ENCODE results near the gene TTC13.
"Not testable (repeated sequence)": the region's sequence is repeated elsewhere in the genome, so short reads cannot be mapped to it uniquely, and the experiment has no call there.

The TTC13 gene

DNA sequence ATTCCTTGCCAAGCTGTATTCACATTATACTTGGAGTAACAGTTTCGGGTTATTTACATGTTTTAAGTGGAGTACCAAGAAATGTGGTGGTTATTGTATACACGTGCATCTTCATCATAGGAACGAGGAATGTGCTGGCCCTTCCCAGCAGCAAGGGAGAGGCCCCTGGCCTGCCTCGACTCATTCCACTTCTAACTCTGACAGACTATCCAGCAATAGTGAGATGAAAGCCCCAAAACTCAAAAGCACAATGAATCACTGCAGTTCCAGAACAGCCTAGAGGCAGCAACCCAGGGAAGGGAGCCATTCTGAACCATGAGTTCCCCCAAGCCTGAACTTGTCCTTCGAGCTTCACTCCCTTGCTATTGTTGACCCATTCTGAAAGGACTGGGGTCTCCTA lies 38.3 kb upstream of the TTC13 start:
- 92% methylated on average over 5 of the region's 5 CpGs for WGBS
- Histone ChIP-seq H3K9me3 (ENCODE audit: insufficient read depth, low read depth, low read length) (no peaks in the 10 kb centered on the region), H3K27ac (ENCODE audit: low read depth, low read length) (no peak overlapping the region)

GRCh38 chr1:231016234-231016633 lies 37.6 kb upstream of the TTC13 start:
- H3K27ac ChIP-seq (ENCODE audit: low read depth, low read length): no peak overlapping the region
- no peaks in the 10 kb centered on the region for H3K9me3 ChIP-seq (ENCODE audit: insufficient read depth, low read depth, low read length)
- H3K36me3 ChIP-seq (ENCODE audit: insufficient read depth, low read length): no peaks in the 10 kb centered on the region
- no peak overlapping the region for H3K9ac ChIP-seq (ENCODE audit: low read depth, low read length)
- peaks cover 9% of the 10 kb centered on the region for H3K4me1 ChIP-seq (ENCODE audit: insufficient read depth, low read length)
- 93% methylated on average over 6 of the region's 6 CpGs for WGBS
- H3K4me3 ChIP-seq (ENCODE audit: low read length): no peak overlapping the region
- peaks cover 34% of the 10 kb centered on the region for H3K27me3 ChIP-seq (ENCODE audit: insufficient read depth, low read length)

More for the DNA sequence above, 38.3 kb upstream of the TTC13 start:
- Histone ChIP-seq H3K4me1 (ENCODE audit: insufficient read depth, low read length) (peaks cover 13% of the 10 kb centered on the region), H3K9ac (ENCODE audit: low read depth, low read length) (no peak overlapping the region), H3K4me3 (ENCODE audit: low read length) (no peak overlapping the region), H3K36me3 (ENCODE audit: insufficient read depth, low read length) (no peaks in the 10 kb centered on the region), H3K27me3 (ENCODE audit: insufficient read depth, low read length) (peaks cover 31% of the 10 kb centered on the region)

GRCh38 chr1:231013391-231014015 lies 34.8 kb upstream of the TTC13 start:
- Histone ChIP-seq H3K4me1 (ENCODE audit: insufficient read depth, low read length) (no peaks in the 10 kb centered on the region), H3K36me3 (ENCODE audit: insufficient read depth, low read length) (no peaks in the 10 kb centered on the region), H3K9ac (ENCODE audit: low read depth, low read length) (no peak overlapping the region), H3K4me3 (ENCODE audit: low read length) (no peak overlapping the region), H3K27me3 (ENCODE audit: insufficient read depth, low read length) (peaks cover 23% of the 10 kb centered on the region; the same call in 1 of the 2 replicates), H3K9me3 (ENCODE audit: insufficient read depth, low read depth, low read length) (no peaks in the 10 kb centered on the region), H3K27ac (ENCODE audit: low read depth, low read length) (no peak overlapping the region)
- WGBS: 93% methylated on average over 3 of the region's 3 CpGs

DNA sequence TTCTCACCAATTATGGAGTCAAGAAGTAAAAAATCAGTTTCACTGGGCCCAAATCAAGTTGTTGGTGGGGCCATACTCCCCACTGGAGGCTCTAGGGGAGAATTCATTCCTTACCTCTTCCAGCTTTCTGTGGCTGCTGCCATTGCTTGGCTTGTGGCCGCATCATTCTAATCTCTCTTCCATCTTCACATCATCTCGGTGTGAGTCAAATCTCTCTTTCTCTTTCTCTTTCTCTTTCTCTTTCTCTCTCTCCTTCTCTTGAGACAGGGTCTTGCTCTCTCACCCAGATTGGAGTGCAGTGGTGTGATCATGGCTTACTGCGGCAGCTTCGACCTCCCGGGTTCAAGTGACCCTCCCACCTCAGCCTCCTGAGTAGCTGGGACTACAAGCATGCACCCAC lies 33.3 kb upstream of the TTC13 start:
- Histone ChIP-seq H3K27me3 (ENCODE audit: insufficient read depth, low read length) (peaks cover 21% of the 10 kb centered on the region; the same call in 1 of the 2 replicates), H3K27ac (ENCODE audit: low read depth, low read length) (no peak overlapping the region), H3K4me3 (ENCODE audit: low read length) (no peak overlapping the region), H3K4me1 (ENCODE audit: insufficient read depth, low read length) (no peaks in the 10 kb centered on the region), H3K36me3 (ENCODE audit: insufficient read depth, low read length) (no peaks in the 10 kb centered on the region), H3K9me3 (ENCODE audit: insufficient read depth, low read depth, low read length) (peaks cover 5% of the 10 kb centered on the region; the same call in 1 of the 2 replicates), H3K9ac (ENCODE audit: low read depth, low read length) (no peak overlapping the region)
- WGBS: 75% methylated on average over 5 of the region's 5 CpGs

GRCh38 chr1:231011360-231011759 lies 32.7 kb upstream of the TTC13 start:
- Histone ChIP-seq H3K36me3 (ENCODE audit: insufficient read depth, low read length) (no peaks in the 10 kb centered on the region), H3K4me1 (ENCODE audit: insufficient read depth, low read length) (no peaks in the 10 kb centered on the region), H3K9ac (ENCODE audit: low read depth, low read length) (no peak overlapping the region), H3K27ac (ENCODE audit: low read depth, low read length) (no peak overlapping the region), H3K9me3 (ENCODE audit: insufficient read depth, low read depth, low read length) (peaks cover 7% of the 10 kb centered on the region; the same call in 1 of the 2 replicates), H3K4me3 (ENCODE audit: low read length) (no peak overlapping the region), H3K27me3 (ENCODE audit: insufficient read depth, low read length) (peaks cover 21% of the 10 kb centered on the region; the same call in 1 of the 2 replicates)
- WGBS: 94% methylated on average over 2 of the region's 2 CpGs

GRCh38 chr1:231007535-231007934 lies 28.9 kb upstream of the TTC13 start:
- not testable (repeated sequence) for H3K9me3 ChIP-seq (ENCODE audit: insufficient read depth, low read depth, low read length); H3K36me3 ChIP-seq (ENCODE audit: insufficient read depth, low read length); H3K27me3 ChIP-seq (ENCODE audit: insufficient read depth, low read length); H3K27ac ChIP-seq (ENCODE audit: low read depth, low read length); H3K4me1 ChIP-seq (ENCODE audit: insufficient read depth, low read length); H3K4me3 ChIP-seq (ENCODE audit: low read length); H3K9ac ChIP-seq (ENCODE audit: low read depth, low read length)
- 79% methylated on average over 1 of the region's 1 CpG for WGBS

DNA sequence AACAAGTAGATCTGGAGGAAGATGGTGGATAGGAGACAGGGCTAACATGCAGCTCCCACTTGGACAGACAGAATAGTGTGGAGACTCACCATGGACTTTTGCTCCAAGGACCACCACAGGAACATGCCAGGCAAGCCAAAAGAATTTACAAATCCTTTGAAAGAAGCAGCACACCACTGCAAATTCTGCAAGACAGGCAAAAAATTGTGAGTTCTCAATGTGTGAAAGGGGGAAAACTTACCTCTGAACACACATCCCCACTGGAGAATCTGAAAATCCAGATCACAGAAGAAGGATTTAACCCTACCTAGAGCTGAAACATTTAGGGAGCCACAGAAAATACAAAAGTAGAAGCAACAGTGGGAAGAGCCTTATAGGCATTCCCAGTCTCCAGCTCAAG lies 23.2 kb upstream of the TTC13 start:
- Histone ChIP-seq H3K9ac (ENCODE audit: low read depth, low read length) (no peak overlapping the region), H3K36me3 (ENCODE audit: insufficient read depth, low read length) (peaks cover 43% of the 10 kb centered on the region)

DNA sequence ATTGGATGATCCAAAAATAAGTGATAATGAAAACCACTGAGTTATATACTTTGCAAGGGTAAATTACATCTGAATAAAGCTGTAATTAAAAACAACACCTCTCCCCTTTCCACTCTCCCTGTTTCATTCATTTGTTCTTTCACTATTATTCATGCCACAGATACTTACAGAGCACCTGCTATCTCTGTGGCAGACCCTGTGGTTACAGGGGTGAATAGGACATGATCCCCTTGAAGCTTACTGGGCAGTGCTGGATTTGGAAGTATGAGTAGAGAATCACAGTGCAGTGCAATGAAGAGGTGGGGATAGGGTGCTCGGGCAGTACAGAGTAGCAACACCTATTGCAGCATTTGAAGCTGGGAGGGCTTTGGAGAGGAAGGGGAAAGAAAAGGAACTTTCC lies 22.0 kb upstream of the TTC13 start:
- peaks cover 51% of the 10 kb centered on the region for H3K36me3 ChIP-seq (ENCODE audit: insufficient read depth, low read length)
- no peaks in the 10 kb centered on the region for H3K27me3 ChIP-seq (ENCODE audit: insufficient read depth, low read length)
- H3K4me3 ChIP-seq (ENCODE audit: low read length): no peak overlapping the region
- no peaks in the 10 kb centered on the region; the same call in 1 of the 2 replicates for H3K9me3 ChIP-seq (ENCODE audit: insufficient read depth, low read depth, low read length)
- H3K27ac ChIP-seq (ENCODE audit: low read depth, low read length): no peak overlapping the region
- no peaks in the 10 kb centered on the region for H3K4me1 ChIP-seq (ENCODE audit: insufficient read depth, low read length)
- H3K9ac ChIP-seq (ENCODE audit: low read depth, low read length): no peak overlapping the region
- WGBS: 96% methylated on average over 1 of the region's 1 CpG

More for the DNA sequence above, 23.2 kb upstream of the TTC13 start:
- Histone ChIP-seq H3K9me3 (ENCODE audit: insufficient read depth, low read depth, low read length) (peaks cover 2% of the 10 kb centered on the region; the same call in 1 of the 2 replicates), H3K4me1 (ENCODE audit: insufficient read depth, low read length) (no peaks in the 10 kb centered on the region), H3K27ac (ENCODE audit: low read depth, low read length) (no peak overlapping the region), H3K27me3 (ENCODE audit: insufficient read depth, low read length) (no peaks in the 10 kb centered on the region), H3K4me3 (ENCODE audit: low read length) (no peak overlapping the region)

- WGBS: 98% methylated on average over 3 of the region's 4 CpGs
- peaks cover 51% of the 10 kb centered on the region for H3K36me3 ChIP-seq (ENCODE audit: insufficient read depth, low read length)
- H3K4me3 ChIP-seq (ENCODE audit: low read length): no peak overlapping the region
- no peaks in the 10 kb centered on the region; the same call in 1 of the 2 replicates for H3K9me3 ChIP-seq (ENCODE audit: insufficient read depth, low read depth, low read length)
- H3K27me3 ChIP-seq (ENCODE audit: insufficient read depth, low read length): no peaks in the 10 kb centered on the region
- no peak overlapping the region for H3K9ac ChIP-seq (ENCODE audit: low read depth, low read length)
- no peaks in the 10 kb centered on the region for H3K4me1 ChIP-seq (ENCODE audit: insufficient read depth, low read length)
- no peak overlapping the region for H3K27ac ChIP-seq (ENCODE audit: low read depth, low read length)
These were observed 21.5 kb upstream of the TTC13 start for GRCh38 chr1:231000201-231000600.

DNA sequence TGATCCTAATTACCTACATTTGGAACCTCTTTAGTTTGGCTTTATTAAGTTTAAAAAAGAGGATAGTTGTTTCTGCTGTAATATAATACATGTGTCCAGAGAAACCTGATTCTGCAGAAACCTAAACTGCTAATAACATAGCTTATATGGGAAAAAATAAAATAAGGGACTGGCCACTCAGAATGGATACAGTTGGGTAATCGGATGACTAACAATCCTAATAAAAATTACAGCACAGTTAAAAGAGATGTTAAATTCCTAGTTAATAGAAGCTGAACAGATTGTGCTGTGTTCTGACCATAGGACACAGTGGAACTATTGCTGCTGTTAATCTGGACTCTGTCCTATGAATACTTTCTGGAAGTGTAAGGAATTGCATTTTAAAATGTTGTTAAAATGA lies 16.2 kb upstream of the TTC13 start:
- H3K4me3 ChIP-seq (ENCODE audit: low read length): no peak overlapping the region
- H3K4me1 ChIP-seq (ENCODE audit: insufficient read depth, low read length): no peaks in the 10 kb centered on the region
- peaks cover 52% of the 10 kb centered on the region for H3K36me3 ChIP-seq (ENCODE audit: insufficient read depth, low read length)
- no peaks in the 10 kb centered on the region for H3K9me3 ChIP-seq (ENCODE audit: insufficient read depth, low read depth, low read length)
- no CpG with 5 or more reads among the region's 1 CpG for WGBS
- H3K27ac ChIP-seq (ENCODE audit: low read depth, low read length): no peak overlapping the region
- H3K9ac ChIP-seq (ENCODE audit: low read depth, low read length): no peak overlapping the region
- H3K27me3 ChIP-seq (ENCODE audit: insufficient read depth, low read length): no peaks in the 10 kb centered on the region

DNA sequence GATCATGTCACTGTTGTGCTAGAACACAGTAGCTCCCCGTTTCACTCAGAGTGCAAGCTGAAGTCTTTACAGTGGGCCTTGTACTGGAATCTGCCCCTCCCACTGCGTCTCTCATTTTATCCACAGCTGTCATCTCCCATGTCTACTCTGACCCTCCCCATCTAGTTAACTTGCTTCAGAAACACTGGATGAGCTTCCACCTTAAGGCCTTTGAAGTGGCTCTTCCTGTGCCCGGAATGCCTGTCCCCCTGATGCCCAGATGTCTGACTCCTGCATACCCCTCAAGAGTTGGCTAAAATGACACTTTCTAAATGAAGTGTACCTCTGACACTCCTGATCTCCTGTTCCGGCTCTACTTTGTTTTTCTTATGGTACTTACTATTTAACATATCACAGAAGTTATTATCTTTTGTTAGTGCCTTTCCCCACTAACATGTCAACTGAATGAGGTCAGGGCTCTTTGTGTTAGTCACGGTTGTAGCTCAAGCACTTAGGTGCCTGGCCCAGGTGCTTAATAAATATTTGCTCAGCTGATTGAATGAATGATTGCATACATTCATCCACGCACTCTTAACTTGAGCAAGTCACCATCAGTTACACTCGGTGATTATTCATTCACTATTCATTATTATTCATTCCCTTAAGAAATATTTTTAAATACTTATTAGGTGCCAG lies 13.6 kb upstream of the TTC13 start:
- no peak overlapping the region for H3K27ac ChIP-seq (ENCODE audit: low read depth, low read length)
- H3K36me3 ChIP-seq (ENCODE audit: insufficient read depth, low read length): peaks cover 32% of the 10 kb centered on the region
- H3K27me3 ChIP-seq (ENCODE audit: insufficient read depth, low read length): peaks cover 9% of the 10 kb centered on the region
- no peaks in the 10 kb centered on the region for H3K9me3 ChIP-seq (ENCODE audit: insufficient read depth, low read depth, low read length)
- H3K9ac ChIP-seq (ENCODE audit: low read depth, low read length): no peak overlapping the region
- H3K4me1 ChIP-seq (ENCODE audit: insufficient read depth, low read length): no peaks in the 10 kb centered on the region
- no peak overlapping the region for H3K4me3 ChIP-seq (ENCODE audit: low read length)
- WGBS: 73% methylated on average over 7 of the region's 7 CpGs
